IMR-90 (cell line): ENCODE data around the gene LRIT1.

Experiments used
- BHLHE40 ChIP-seq: fragments of 150-350 bp; IDR thresholded peaks from 2 replicates; pipeline ENCODE4 v1.6.1; 2016; ENCODE audit warnings: mild to moderate bottlenecking, low read depth, low read length
- CEBPB ChIP-seq: IDR thresholded peaks from 2 replicates; pipeline ENCODE4 v1.6.1; 2012; ENCODE audit warnings: low read depth, low read length, improper control_type of control experiment
- MAFK ChIP-seq: IDR thresholded peaks from 2 replicates; pipeline ENCODE4 v1.6.1; 2012; ENCODE audit warnings: low read depth, low read length, improper control_type of control experiment
- MAZ ChIP-seq: IDR thresholded peaks from 2 replicates; pipeline ENCODE4 v1.6.1; 2012; ENCODE audit warnings: low read depth, mild to moderate bottlenecking, low read length, improper control_type of control experiment, moderate library complexity, borderline replicate concordance
- MXI1 ChIP-seq: IDR thresholded peaks from 2 replicates; pipeline ENCODE4 v1.6.1; 2012; ENCODE audit warnings: low read depth, mild to moderate bottlenecking, low read length, moderate library complexity, borderline replicate concordance
- NFE2L2 ChIP-seq: fragments of 150-350 bp; IDR thresholded peaks from 2 replicates; pipeline ENCODE4 v1.6.1; 2016; ENCODE audit warnings: low read depth, mild to moderate bottlenecking, low read length
- POLR2A ChIP-seq: IDR thresholded peaks from 2 replicates; pipeline ENCODE4 v1.6.1; 2012; ENCODE audit warnings: mild to moderate bottlenecking, low read depth, low read length
- RAD21 ChIP-seq: IDR thresholded peaks from 2 replicates; pipeline ENCODE4 v1.6.1; 2012; ENCODE audit warnings: low read length, improper control_type of control experiment
- RCOR1 ChIP-seq: IDR thresholded peaks from 2 replicates; pipeline ENCODE4 v1.6.1; 2012; ENCODE audit warnings: mild to moderate bottlenecking, low read length, improper control_type of control experiment; ENCODE audit not compliant: insufficient replicate concordance
- RFX5 ChIP-seq: IDR thresholded peaks from 2 replicates; pipeline ENCODE4 v1.8.0; 2012; ENCODE audit warnings: low read depth, mild to moderate bottlenecking, low read length, moderate library complexity
- SMC3 ChIP-seq: fragments of 150-350 bp; IDR thresholded peaks from 2 replicates; pipeline ENCODE4 v1.6.1; 2016; ENCODE audit warnings: low read depth, mild to moderate bottlenecking, antibody characterized with exemption, low read length, moderate library complexity
- TF ChIP-seq, protein P1 (sequence below): conservative IDR thresholded peaks from 2 replicates; pipeline ENCODE4 v1.5.1; 2012; ENCODE audit warnings: mild to moderate bottlenecking, low read depth, low read length, improper control_type of control experiment
- TF ChIP-seq, protein P2 (sequence below): fragments of 150-350 bp; IDR thresholded peaks from 2 replicates; pipeline ENCODE4 v1.6.1; 2016; ENCODE audit warnings: low read depth, mild to moderate bottlenecking, low read length, moderate library complexity, borderline replicate concordance
- TF ChIP-seq, protein P3 (sequence below): fragments of 150-350 bp; IDR thresholded peaks from 2 replicates; pipeline ENCODE4 v1.6.1; 2017; ENCODE audit warnings: mild to moderate bottlenecking, antibody characterized with exemption, low read length, low read depth

DNA sequence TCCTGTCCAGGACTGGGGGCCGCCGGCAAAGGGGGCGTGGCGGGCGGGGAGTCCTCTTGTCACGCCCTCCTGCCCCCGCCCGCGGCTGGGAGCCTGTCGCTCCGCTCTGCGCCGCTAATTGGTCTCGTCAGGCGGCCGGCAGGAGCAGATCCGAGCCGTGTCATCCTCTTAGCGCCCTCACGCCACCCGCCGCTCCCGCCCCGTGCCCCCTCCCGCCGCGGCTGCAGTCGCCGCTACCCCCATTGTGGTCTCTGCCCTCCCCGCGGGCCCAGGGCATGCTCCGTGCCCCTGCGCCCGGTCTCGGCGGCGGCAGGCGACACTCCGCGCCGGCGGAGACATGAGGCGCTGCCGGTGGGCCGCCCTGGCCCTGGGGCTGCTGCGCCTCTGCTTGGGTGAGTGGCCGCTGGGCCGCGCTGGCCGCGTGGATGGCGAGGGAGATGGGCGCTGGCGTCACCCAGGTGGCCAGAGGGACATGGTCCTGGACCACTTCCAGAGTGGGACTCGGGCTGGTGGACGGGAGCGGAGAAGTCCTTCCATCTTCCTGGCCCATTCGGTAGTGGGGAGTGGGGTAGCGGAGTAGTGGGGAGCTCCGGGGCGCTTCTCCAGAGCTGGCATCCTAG lies 46.8 kb downstream of the LRIT1 start, which contains the start of gene CDHR1:
- TF ChIP-seq POLR2A (no peak), MAZ (no peak), SMC3 (no peak), RAD21 (no peak), MXI1 (no peak), RFX5 (no peak), CEBPB (no peak), MAFK (no peak), BHLHE40 (no peak), NFE2L2 (no peak), RCOR1 (no peak)
- TF ChIP-seq, protein P1, sequence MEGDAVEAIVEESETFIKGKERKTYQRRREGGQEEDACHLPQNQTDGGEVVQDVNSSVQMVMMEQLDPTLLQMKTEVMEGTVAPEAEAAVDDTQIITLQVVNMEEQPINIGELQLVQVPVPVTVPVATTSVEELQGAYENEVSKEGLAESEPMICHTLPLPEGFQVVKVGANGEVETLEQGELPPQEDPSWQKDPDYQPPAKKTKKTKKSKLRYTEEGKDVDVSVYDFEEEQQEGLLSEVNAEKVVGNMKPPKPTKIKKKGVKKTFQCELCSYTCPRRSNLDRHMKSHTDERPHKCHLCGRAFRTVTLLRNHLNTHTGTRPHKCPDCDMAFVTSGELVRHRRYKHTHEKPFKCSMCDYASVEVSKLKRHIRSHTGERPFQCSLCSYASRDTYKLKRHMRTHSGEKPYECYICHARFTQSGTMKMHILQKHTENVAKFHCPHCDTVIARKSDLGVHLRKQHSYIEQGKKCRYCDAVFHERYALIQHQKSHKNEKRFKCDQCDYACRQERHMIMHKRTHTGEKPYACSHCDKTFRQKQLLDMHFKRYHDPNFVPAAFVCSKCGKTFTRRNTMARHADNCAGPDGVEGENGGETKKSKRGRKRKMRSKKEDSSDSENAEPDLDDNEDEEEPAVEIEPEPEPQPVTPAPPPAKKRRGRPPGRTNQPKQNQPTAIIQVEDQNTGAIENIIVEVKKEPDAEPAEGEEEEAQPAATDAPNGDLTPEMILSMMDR: no peak
- TF ChIP-seq, protein P2, sequence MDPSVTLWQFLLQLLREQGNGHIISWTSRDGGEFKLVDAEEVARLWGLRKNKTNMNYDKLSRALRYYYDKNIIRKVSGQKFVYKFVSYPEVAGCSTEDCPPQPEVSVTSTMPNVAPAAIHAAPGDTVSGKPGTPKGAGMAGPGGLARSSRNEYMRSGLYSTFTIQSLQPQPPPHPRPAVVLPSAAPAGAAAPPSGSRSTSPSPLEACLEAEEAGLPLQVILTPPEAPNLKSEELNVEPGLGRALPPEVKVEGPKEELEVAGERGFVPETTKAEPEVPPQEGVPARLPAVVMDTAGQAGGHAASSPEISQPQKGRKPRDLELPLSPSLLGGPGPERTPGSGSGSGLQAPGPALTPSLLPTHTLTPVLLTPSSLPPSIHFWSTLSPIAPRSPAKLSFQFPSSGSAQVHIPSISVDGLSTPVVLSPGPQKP: no peak
- TF ChIP-seq, protein P3, sequence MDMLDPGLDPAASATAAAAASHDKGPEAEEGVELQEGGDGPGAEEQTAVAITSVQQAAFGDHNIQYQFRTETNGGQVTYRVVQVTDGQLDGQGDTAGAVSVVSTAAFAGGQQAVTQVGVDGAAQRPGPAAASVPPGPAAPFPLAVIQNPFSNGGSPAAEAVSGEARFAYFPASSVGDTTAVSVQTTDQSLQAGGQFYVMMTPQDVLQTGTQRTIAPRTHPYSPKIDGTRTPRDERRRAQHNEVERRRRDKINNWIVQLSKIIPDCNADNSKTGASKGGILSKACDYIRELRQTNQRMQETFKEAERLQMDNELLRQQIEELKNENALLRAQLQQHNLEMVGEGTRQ: no peak
